ENCODE measurements around the gene SAMD14. TPM values are rescaled to one million over a fixed set of nuclear protein-coding genes. Genes with fewer than 3 reads are reported as not detected.

The SAMD14 gene
- total and polyA plus RNA-seq, 12 donors, result 1.5 to 3.8 (median 2.0) TPM

DNA sequence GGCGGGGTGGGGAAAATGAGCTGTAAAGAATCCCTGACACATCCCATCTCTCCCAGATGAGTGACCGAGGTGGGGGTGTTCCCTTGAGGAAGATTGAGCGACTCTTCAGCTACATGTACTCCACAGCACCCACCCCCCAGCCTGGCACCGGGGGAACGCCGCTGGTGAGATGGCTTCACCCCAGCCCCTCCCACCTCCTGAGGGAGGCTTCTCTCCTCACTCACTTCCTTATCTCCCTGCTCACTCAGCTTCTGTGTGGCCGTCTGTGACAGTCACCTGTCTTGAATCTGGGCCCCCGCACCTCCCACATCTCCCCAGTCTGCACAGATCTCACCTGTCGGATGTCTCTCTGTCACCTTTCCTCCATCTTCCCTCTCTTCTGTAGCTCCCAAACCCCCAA lies 21.4 kb downstream of the SAMD14 start:
- WGBS, 2 donors, result 69 to 75% methylated on average over 9 of the region's 9 CpGs
- Histone ChIP-seq H3K9me3 (no peaks in the 10 kb centered on the region), H3K27ac (peak overlapping the region in 9 of 10 donors; percentile 8 to 98 (median 67)), H3K4me1 (peaks cover 18 to 48% (median 36%) of the 10 kb centered on the region in 9 donors), H3K36me3 (peaks cover 0 to 70% (median 32%) of the 10 kb centered on the region in 9 donors), H3K27me3 (no peaks in the 10 kb centered on the region), H3K4me3 (no peak overlapping the region)
- DNase-seq, result no peak
- ATAC-seq, result no peak
- intact Hi-C loops (cut with DNase I), result no loop called here
- TF ChIP-seq, protein P1, sequence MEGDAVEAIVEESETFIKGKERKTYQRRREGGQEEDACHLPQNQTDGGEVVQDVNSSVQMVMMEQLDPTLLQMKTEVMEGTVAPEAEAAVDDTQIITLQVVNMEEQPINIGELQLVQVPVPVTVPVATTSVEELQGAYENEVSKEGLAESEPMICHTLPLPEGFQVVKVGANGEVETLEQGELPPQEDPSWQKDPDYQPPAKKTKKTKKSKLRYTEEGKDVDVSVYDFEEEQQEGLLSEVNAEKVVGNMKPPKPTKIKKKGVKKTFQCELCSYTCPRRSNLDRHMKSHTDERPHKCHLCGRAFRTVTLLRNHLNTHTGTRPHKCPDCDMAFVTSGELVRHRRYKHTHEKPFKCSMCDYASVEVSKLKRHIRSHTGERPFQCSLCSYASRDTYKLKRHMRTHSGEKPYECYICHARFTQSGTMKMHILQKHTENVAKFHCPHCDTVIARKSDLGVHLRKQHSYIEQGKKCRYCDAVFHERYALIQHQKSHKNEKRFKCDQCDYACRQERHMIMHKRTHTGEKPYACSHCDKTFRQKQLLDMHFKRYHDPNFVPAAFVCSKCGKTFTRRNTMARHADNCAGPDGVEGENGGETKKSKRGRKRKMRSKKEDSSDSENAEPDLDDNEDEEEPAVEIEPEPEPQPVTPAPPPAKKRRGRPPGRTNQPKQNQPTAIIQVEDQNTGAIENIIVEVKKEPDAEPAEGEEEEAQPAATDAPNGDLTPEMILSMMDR (IDR thresholded peaks at IDR 0.05), result no peak

DNA sequence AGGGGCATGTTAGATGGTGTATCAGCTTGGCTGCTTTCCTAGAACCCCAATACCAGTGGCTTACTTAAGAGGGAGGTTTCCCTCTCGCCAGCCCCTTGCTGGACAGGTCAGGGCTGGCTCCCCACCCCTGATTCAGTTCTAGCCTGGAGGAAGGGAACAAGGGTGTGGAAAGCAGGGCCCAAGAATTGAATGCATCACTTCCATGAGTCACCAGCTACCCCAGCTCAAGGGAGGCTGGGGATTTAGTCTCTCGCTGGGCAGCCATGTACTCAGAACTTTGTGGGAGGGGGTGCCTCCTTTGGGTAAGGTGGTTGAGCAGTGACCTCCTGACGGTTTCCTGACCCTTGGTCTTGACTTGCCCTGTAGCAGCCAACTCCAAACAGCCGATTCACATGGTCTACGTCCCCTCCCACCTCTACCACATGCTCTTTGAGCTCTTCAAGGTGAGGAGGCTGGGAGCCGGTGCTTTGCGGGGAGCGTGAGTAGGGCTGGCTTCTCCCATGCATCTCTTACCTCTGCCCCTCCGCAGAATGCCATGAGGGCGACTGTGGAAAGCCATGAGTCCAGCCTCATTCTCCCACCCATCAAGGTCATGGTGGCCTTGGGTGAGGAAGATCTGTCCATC lies 22.1 kb downstream of the SAMD14 start:
- Histone ChIP-seq H3K4me3 (no peak overlapping the region), H3K27me3 (no peaks in the 10 kb centered on the region), H3K27ac (peak overlapping the region in 9 of 10 donors; percentile 8 to 98 (median 67)), H3K36me3 (peaks cover 0 to 77% (median 32%) of the 10 kb centered on the region in 9 donors), H3K9me3 (no peaks in the 10 kb centered on the region), H3K4me1 (peaks cover 18 to 48% (median 36%) of the 10 kb centered on the region in 9 donors)
- intact Hi-C loops (cut with DNase I), result no loop called here
- no peak for ATAC-seq
- TF ChIP-seq, protein P1 (IDR thresholded peaks at IDR 0.05), result no peak
- WGBS, 2 donors, result 82 to 85% methylated on average over 10 of the region's 10 CpGs
- DNase-seq, result no peak

DNA sequence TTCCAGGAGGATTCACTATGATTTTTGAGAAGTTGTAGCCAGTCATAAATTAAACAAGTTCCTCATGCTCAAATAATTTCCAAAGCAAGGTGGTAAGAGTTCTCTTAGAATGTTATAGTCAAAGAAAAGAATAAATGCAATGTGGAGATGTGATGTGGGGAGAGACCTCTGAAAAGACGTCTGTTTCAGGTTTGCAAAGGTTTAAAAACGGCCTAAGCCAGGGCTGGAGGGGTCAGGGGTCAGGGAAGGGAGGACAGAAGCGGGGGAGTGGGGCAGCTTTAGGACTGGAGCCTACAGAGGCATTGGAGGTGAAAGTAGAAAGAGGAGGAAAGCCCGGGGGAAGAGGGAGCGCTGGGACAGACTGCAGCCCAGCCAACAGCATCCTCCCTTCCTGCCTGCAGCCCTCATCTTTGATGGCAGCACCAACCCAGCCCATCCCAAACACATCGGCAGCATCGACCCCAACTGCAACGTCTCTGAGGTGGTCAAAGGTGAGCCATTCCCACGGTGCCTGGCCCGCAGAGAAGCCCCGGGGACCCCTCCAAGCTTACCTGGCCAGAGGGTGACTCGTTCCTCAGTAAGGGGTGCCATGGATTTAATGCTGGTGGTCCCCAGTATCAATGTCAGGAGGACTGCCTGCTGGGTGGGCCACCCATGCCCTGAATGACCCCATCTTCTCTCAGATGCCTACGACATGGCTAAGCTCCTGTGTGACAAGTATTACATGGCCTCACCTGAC lies 23.4 kb downstream of the SAMD14 start:
- Histone ChIP-seq H3K27ac (peak overlapping the region in 1 of 10 donors; percentile 21), H3K4me1 (peaks cover 9 to 48% (median 29%) of the 10 kb centered on the region in 9 donors), H3K9me3 (no peaks in the 10 kb centered on the region), H3K4me3 (no peak overlapping the region), H3K36me3 (peaks cover 0 to 82% (median 32%) of the 10 kb centered on the region in 9 donors), H3K27me3 (no peaks in the 10 kb centered on the region)
- intact Hi-C loops (cut with DNase I), result no loop called here
- 69 to 73% methylated on average over 13 of the region's 13 CpGs for WGBS, 2 donors
- DNase-seq, result no peak
- TF ChIP-seq, protein P1 (IDR thresholded peaks at IDR 0.05), result no peak
- ATAC-seq, result no peak

DNA sequence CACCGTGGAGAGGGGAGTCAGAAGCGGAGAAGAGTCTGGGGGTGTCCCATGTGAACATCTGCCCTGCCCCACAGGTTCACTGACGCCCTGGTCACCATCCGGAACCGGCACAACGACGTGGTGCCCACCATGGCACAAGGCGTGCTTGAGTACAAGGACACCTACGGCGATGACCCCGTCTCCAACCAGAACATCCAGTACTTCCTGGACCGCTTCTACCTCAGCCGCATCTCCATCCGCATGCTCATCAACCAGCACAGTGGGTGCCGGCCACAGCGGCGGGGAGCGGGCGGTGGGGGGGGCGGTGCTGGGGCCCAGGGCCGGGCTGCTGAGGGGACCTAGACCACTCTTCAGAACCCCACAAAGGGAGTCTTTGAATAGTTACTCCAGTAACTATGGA lies 24.1 kb downstream of the SAMD14 start:
- no peaks in the 10 kb centered on the region for H3K9me3 ChIP-seq
- no peak for ATAC-seq
- peaks cover 0 to 90% (median 33%) of the 10 kb centered on the region in 9 donors for H3K36me3 ChIP-seq
- DNase-seq, result no peak
- TF ChIP-seq, protein P1 (IDR thresholded peaks at IDR 0.05), result no peak
- H3K4me3 ChIP-seq, result no peak overlapping the region
- H3K4me1 ChIP-seq, result peaks cover 8 to 47% (median 22%) of the 10 kb centered on the region in 9 donors
- H3K27me3 ChIP-seq, result no peaks in the 10 kb centered on the region
- intact Hi-C loops (cut with DNase I), result no loop called here
- peak overlapping the region in 1 of 10 donors; percentile 16 for H3K27ac ChIP-seq
- 93 to 94% methylated on average over 21 of the region's 21 CpGs for WGBS, 2 donors
